Motor neuron (in vitro differentiated cells): Measurements from ENCODE around the gene KLHL26. TPM values are rescaled to one million over a fixed set of nuclear protein-coding genes. Genes with fewer than 3 reads are reported as not detected.

Experiments
- ATAC-seq, 8 experiments: fragments of 200-7000 bp; cut with Tn5 transposase; replicated peaks in 6 of 8; 2 replicates each; pipeline ENCODE4 v1.8.0; 2021; ENCODE audit warnings: mild to moderate bottlenecking in 8 of 8, moderate library complexity in 8 of 8
- H3K27ac ChIP-seq, 2 donors: fragments of 250-450 bp; sonication (Bioruptor Pico); 2 replicates each; pipeline ENCODE4 v1.9.0; 2021; ENCODE audit warnings: antibody characterized with exemption in 2 of 2, mild to moderate bottlenecking in 2 of 2, moderate library complexity in 1 of 2
- H3K4me1 ChIP-seq, 2 donors: fragments of 250-450 bp; sonication (Bioruptor Pico); replicated peaks in 1 of 2; 2 replicates each; pipeline ENCODE4 v1.6.1; 2021; ENCODE audit warnings: antibody characterized with exemption in 2 of 2, mild to moderate bottlenecking in 2 of 2, moderate library complexity in 1 of 2
- H3K4me3 ChIP-seq, 5 donors: fragments of 250-450 bp; sonication (Bioruptor Pico); 2 replicates each; pipeline ENCODE4 v1.9.0; 2021; ENCODE audit warnings: antibody characterized with exemption in 5 of 5, mild to moderate bottlenecking in 5 of 5, moderate library complexity in 4 of 5
- WGBS, 10 experiments: fragments of 450-650 bp; shearing (Covaris generic); methylation state at CpG; one replicate each; pipeline ENCODE4 v1.0.0; 2022; 5-methylcytosine and 5-hydroxymethylcytosine counted together
- in situ Hi-C, 9 experiments: fragments of 400-800 bp; cut with MboI; loops; one replicate each; pipeline ENCODE4 v1.15.0; 2021; ENCODE audit warnings: low sequenced_read_pairs in 9 of 9, low pct_unique_long_range_greater_than_20kb in 2 of 9; ENCODE audit not compliant: unreplicated experiment in 9 of 9
- total RNA-seq, 8 experiments: library from RNA; unstranded; fragments of 300-600 nt; gene quantifications; 2 replicates each; pipeline versions ENCODE4 v1.2.3 to v1.2.4, GENCODE V29; 2022

KLHL26 gene
- total RNA-seq, 8 experiments from 2014 or later: 0.92 to 8.3 (median 5.6) TPM

GRCh38 chr19:18611327-18612050 lies 25.3 kb upstream of the KLHL26 start:
- peaks cover 22 to 29% of the 10 kb centered on the region in 2 donors for H3K4me1 ChIP-seq
- in situ Hi-C loops: no loop called here

GRCh38 chr19:18612051-18612771 lies 24.6 kb upstream of the KLHL26 start:
- peaks cover 22 to 29% of the 10 kb centered on the region in 2 donors for H3K4me1 ChIP-seq
- 0 to 5% (median 0%) methylated on average over 1 to 5 of the region's 30 CpGs; no CpG with 5 or more reads in 5 of the 10 experiments for WGBS, 10 experiments
- peak in 6 of 8 experiments; percentile 20 to 68 (median 60) for ATAC-seq
- H3K27ac ChIP-seq: peak overlapping the region; percentile 46 to 71
- in situ Hi-C loops: no loop called here
- peak overlapping the region; percentile 53 to 97 (median 73) for H3K4me3 ChIP-seq

More at GRCh38 chr19:18611327-18612050, 25.3 kb upstream of the KLHL26 start:
- H3K27ac ChIP-seq: no peak overlapping the region
- WGBS, 10 experiments: 0 to 10% (median 0%) methylated on average over 2 to 10 of the region's 62 CpGs; no CpG with 5 or more reads in 5 of the 10 experiments
- H3K4me3 ChIP-seq: peak overlapping the region; percentile 53 to 97 (median 73)
- peak in 6 of 8 experiments; percentile 5 to 44 (median 35) for ATAC-seq

GRCh38 chr19:18612772-18613588 lies 23.8 kb upstream of the KLHL26 start, which contains the start of gene TMEM59L:
Gene TMEM59L (plus strand): TSS chr19:18612870. CDS start chr19:18612959, 89 bp downstream.
- Histone ChIP-seq H3K27ac (peak within 1 kb of the TSS; percentile 46 to 71), H3K4me3 (peak within 1 kb of the TSS; percentile 53 to 97 (median 73)), H3K4me1 (peaks cover 22 to 23% of the 10 kb centered on the region in 2 donors)
- ATAC-seq: peak; percentile 17 to 83 (median 72)
- in situ Hi-C loops: no loop called here
- WGBS, 10 experiments: no CpG with 5 or more reads among the region's 70 CpGs

GRCh38 chr19:18613589-18614234 lies 23.1 kb upstream of the KLHL26 start:
- Histone ChIP-seq H3K4me3 (peak overlapping the region; percentile 53 to 97 (median 73)), H3K27ac (peak overlapping the region; percentile 46 to 71), H3K4me1 (peaks cover 22 to 23% of the 10 kb centered on the region in 2 donors)
- in situ Hi-C loops: no loop called here
- ATAC-seq: peak in 5 of 8 experiments; percentile 37 to 49 (median 42)
- 0 to 60% (median 20%) methylated on average over 1 to 3 of the region's 23 CpGs; no CpG with 5 or more reads in 7 of the 10 experiments for WGBS, 10 experiments

GRCh38 chr19:18616023-18616422 lies 20.8 kb upstream of the KLHL26 start:
- no peak overlapping the region for H3K27ac ChIP-seq
- WGBS, 10 experiments: 17 to 80% (median 66%) methylated on average over 1 of the region's 3 CpGs; no CpG with 5 or more reads in 6 of the 10 experiments
- in situ Hi-C loops: no loop called here
- H3K4me3 ChIP-seq: no peak overlapping the region
- ATAC-seq: no peak
- peaks cover 13 to 17% of the 10 kb centered on the region in 2 donors for H3K4me1 ChIP-seq

GRCh38 chr19:18617562-18617961 lies 19.3 kb upstream of the KLHL26 start:
- in situ Hi-C loops: no loop called here
- Histone ChIP-seq H3K4me3 (no peak overlapping the region), H3K27ac (no peak overlapping the region), H3K4me1 (peaks cover 6 to 7% of the 10 kb centered on the region in 2 donors)
- no peak for ATAC-seq

GRCh38 chr19:18618236-18618635 lies 18.6 kb upstream of the KLHL26 start:
- no peak overlapping the region for H3K4me3 ChIP-seq
- peaks cover 6 to 7% of the 10 kb centered on the region in 2 donors for H3K4me1 ChIP-seq
- WGBS, 10 experiments: no CpG with 5 or more reads among the region's 13 CpGs
- no peak for ATAC-seq
- H3K27ac ChIP-seq: no peak overlapping the region
- in situ Hi-C loops: no loop called here

- Histone ChIP-seq H3K4me1 (no peaks in the 10 kb centered on the region), H3K4me3 (no peak overlapping the region), H3K27ac (no peak overlapping the region)
- no peak for ATAC-seq
- in situ Hi-C loops: no loop called here
- 80% methylated on average over 1 of the region's 10 CpGs; no CpG with 5 or more reads in 9 of the 10 experiments for WGBS, 10 experiments
These were observed 16.5 kb upstream of the KLHL26 start for GRCh38 chr19:18620311-18620710.

GRCh38 chr19:18620902-18621301 lies 15.9 kb upstream of the KLHL26 start:
- WGBS, 10 experiments: 23 to 87% (median 50%) methylated on average over 1 to 4 of the region's 7 CpGs; no CpG with 5 or more reads in 5 of the 10 experiments
- ATAC-seq: peak in 3 of 8 experiments; percentile 16 to 62 (median 25)
- Histone ChIP-seq H3K27ac (no peak overlapping the region), H3K4me1 (no peaks in the 10 kb centered on the region), H3K4me3 (no peak overlapping the region)
- in situ Hi-C loops: no loop called here

GRCh38 chr19:18626906-18627305 lies 9.9 kb upstream of the KLHL26 start:
- no peak overlapping the region for H3K27ac ChIP-seq
- peaks cover 9% of the 10 kb centered on the region in 2 donors for H3K4me1 ChIP-seq
- in situ Hi-C loops: no loop called here
- 38 to 60% (median 43%) methylated on average over 1 to 2 of the region's 2 CpGs; no CpG with 5 or more reads in 7 of the 10 experiments for WGBS, 10 experiments
- no peak overlapping the region for H3K4me3 ChIP-seq
- peak in 3 of 8 experiments; percentile 34 to 56 (median 37) for ATAC-seq

- H3K4me3 ChIP-seq: no peak overlapping the region
- in situ Hi-C loops: no loop called here
- H3K4me1 ChIP-seq: peaks cover 9% of the 10 kb centered on the region in 2 donors
- no peak overlapping the region for H3K27ac ChIP-seq
- ATAC-seq: peak in 5 of 8 experiments; percentile 74 to 85 (median 80)
- WGBS, 10 experiments: 0 to 62% (median 40%) methylated on average over 1 to 5 of the region's 15 CpGs; no CpG with 5 or more reads in 3 of the 10 experiments
These were observed 7.4 kb upstream of the KLHL26 start for GRCh38 chr19:18629166-18630088.
